OCI-LY3 (cell line): ENCODE results near the gene OSBPL6.

Experiments used
- CTCF ChIP-seq: fragments of 200-600, 300-600 bp; sonication (generic); IDR thresholded peaks from 2 replicates; pipeline ENCODE4 v1.5.1; 2014; ENCODE audit warnings: antibody characterized with exemption, low read length, low read depth
- EZH2phosphoT487 ChIP-seq: fragments of 200-600 bp; shearing (Covaris generic); IDR thresholded peaks from 2 replicates; pipeline ENCODE4 v1.6.1; 2018; ENCODE audit warnings: antibody characterized with exemption, mixed run types, low read depth

GRCh38 chr2:178330175-178331017, 136.1 kb downstream of the OSBPL6 start:
- TF ChIP-seq EZH2phosphoT487 (no peak), CTCF (no peak)
